Measurements from ENCODE around the gene TRIAP1.

The TRIAP1 gene

DNA sequence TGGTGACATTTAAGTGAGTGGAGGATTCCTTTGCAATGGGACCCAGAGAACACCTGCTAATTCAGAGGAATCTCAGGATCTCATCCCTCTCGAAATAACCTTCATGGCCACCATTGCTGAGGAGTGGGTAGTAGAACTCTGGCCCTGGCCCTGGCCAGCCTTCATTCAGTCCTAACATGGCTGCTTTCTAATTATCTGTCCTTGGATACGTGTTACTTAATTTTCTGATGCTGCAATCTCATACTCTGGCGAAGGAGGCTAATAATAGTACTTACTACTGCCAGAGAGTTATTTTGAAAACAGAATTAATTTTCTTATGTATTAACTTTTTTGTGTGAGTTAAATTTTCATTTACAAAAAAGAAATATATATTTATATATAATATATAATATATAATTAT lies 20.4 kb downstream of the TRIAP1 start:
- DNase-seq, result no peak

- no peak for DNase-seq
These were observed 23.2 kb downstream of the TRIAP1 start for GRCh38 chr12:120422892-120423456.

- DNase-seq, result no peak
These were observed 24.5 kb downstream of the TRIAP1 start for GRCh38 chr12:120421701-120422100.

DNA sequence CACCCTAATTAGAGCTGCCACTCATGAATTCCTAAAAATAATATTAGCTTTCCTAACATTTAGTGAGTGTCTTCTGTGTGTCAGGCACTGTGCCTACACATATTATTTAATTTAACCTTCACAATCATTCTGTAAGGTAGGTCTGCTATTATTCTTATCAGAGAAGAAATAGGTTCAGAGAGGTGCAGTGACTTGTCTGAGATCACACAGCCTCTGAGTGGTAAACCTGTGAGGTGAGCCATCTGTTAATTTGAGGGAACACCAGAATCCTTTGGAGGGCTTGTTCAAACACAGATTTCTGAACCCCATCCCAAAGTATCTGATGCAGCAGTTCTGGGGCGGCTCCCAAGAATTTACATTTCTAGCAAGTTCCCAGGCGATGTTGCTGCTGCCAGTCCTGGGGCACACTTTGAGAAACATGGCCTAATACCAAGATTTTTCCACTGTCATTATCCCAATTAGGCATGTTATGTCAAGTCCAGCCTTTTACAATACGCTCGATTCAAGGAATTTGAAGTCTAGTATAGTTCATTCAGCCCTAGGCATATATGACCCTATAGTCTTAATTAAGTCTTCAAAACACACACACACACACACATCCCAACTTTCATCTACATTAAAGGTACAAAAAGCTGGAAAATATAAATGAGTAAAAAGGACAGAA lies 28.1 kb downstream of the TRIAP1 start:
- DNase-seq, result peak; percentile 68

DNA sequence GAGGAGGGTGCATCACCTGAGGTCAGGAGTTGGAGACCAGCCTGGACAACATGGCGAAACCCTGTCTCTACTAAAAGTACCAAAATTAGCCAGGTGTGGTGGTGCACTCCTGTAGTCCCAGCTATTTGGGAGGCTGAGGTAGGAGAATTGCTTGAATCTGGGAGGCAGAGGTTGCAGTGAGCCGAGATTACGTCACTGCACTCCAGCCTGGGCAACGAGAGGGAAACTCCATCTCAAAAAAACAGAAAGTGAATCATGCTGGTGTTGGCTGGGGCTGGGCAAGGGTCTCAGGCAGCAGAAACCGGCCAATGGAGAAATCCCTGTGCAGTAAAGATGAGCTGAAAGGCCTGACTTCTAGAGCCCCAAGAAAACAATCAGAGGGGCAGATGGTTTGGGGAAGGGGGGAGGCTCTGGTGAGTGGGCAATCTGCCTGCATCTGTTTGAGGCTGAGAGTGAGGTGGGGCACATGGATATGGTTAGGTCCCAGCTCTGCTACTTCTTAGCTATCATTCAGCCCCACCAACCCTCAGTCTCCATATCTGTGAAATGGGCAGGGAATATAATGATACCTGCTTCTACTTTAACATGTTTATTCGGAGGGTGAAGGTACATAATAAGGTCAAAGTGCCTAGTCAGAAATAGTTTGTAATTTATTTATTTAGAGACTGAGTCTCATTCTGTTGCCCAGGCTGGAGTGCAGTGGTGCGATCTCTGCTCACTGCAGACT lies 29.5 kb downstream of the TRIAP1 start:
- DNase-seq, result no peak

DNA sequence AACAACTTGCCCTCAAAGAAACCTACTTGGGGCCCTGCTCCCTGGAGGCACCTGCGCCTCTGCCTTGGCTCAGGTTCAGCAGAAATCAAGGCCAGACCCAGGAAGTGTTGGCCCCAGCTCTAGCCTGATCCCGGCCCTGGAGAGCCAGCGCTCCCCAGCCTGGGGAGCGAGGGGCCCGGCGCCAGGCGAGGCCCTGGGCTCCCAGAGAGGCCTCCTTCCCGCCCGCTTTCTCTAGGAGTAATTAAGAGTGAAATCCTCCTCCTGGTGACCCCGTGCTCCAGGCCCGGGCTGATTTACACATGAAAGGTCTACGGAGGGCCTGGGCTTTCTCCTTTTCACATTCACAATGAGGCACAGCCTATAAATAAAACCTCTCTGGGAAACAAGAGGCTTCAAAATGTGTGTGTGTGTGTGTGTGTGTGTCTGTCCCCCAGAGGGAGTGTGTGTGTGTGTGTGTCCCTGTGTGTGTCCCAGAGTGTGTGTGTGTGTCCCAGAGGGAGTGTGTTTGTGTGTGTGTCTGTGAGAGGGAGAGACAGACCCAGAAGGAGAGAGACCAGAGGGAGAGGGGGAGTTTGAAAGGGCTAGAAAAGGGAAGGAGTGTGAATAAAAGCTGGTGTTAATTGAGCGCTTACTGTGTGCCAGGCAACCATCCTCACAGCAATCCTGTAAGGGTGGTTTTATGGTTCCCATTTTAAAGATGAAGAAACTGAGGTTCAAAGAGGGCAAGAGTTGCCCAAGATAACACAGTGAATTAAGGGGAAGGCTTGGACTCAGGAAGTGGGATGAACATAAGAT lies 32.1 kb downstream of the TRIAP1 start:
- peak; percentile 88 for DNase-seq

- no peak for DNase-seq
These were observed 33.8 kb downstream of the TRIAP1 start for GRCh38 chr12:120412421-120412820.

GRCh38 chr12:120408771-120409170 lies 37.4 kb downstream of the TRIAP1 start:
- DNase-seq, result no peak

DNA sequence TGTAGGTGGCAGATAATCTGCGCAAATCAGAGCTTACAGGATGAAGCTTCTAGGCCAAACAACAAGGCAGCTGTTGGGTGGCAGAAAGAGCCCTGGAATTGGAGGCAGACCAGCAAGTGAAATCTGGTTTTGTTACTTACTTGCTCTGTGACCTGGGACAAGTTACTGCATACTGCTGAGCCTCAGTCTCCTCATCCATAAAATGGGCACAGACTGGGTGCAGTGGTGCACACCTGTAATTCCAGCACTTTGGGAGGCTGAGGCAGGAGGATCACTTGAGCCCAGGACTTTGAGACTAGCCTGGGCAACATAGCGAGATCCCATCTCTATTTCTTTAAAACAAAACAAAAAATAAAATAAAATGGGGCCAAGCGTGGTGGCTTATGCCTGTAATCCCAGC lies 39.6 kb downstream of the TRIAP1 start:
- DNase-seq, result no peak

- DNase-seq, result no peak
These were observed 40.1 kb downstream of the TRIAP1 start for GRCh38 chr12:120406069-120406468.

- DNase-seq, result no peak
These were observed 41.9 kb downstream of the TRIAP1 start for GRCh38 chr12:120404271-120404670.

- no peak for DNase-seq
These were observed 42.3 kb downstream of the TRIAP1 start for GRCh38 chr12:120403869-120404268.

DNA sequence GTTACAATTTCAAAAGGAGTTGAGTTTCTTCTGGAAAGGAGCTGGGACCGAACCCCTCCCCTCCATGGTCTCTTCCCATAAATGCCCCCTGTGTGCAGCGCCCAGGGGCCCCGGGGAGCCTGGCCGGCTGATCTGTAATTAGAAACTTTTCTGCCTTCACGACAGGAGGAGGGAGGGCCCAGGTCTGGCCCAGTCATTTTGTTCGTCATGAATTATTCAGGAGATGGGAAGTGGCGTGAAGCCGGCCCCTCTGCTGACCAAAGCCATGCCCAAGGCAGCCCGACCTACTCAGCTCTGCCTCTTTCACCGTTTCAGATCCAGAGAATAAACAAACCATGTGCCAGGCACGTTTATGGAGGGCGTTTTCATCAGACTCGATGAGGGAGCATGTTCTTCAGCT lies 44.0 kb downstream of the TRIAP1 start:
- peak; percentile 84 for DNase-seq

GRCh38 chr12:120399531-120399930 lies 46.7 kb downstream of the TRIAP1 start:
- DNase-seq, result no peak

- DNase-seq, result peak; percentile 96
These were observed 48.2 kb downstream of the TRIAP1 start for GRCh38 chr12:120397824-120398540.

DNA sequence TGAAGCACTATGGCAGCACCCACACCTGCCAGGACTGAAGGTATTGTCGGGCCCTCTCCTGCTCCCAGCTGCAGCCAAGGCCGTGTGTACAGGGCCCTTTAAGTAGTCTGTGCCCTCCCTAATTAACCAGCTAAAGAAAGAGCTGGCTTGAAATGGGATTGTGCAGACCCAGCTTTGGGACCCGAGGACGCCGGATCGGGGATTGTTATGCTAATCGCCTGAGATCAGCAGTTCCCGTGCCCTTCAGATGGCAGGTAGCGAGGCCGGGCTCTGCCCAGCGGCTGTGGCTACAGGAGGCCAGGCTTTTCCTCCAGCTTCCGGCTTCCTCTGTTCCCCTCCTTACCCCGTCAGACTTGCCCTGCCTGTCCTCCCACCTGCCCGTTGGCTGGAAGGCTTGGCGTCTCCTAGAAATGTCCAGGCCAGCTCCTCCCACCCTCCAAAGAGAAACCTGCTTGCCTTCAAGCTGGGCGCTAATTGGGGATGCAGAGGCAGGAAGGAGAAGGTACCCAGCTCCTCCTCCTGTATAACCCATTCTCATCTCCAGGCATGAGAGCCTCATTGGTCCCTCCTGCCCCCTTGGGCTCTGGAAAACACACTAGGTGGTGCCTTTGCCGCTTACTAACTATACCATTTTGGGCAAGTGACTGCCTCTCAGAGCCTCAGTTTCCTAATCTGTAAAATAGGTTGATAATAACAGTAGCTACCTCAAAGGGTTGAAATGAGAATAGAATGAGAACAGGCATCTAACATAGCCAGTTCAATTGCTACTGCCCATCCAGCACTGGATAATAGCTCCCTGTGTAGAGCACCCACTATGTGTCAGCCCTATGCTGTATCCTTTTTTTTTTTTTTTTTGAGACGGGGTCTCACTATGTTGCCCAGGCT lies 51.5 kb downstream of the TRIAP1 start:
- DNase-seq, result peak; percentile 80
